SK-N-SH (cell line): ENCODE results near the gene NLGN1.

Source experiments
- CHD2 ChIP-seq: fragments of 150-350 bp; IDR thresholded peaks from 2 replicates; pipeline ENCODE4 v1.6.1; 2018; ENCODE audit warnings: low read length; ENCODE audit not compliant: partially characterized antibody
- CTCF ChIP-seq: fragments of 200-600 bp; sonication (generic); IDR thresholded peaks from 2 replicates; pipeline ENCODE4 v1.6.1; 2017; ENCODE audit warnings: antibody characterized with exemption, mild to moderate bottlenecking, moderate library complexity
- EP300 ChIP-seq, 2 experiments: IDR thresholded peaks; 2 replicates each; pipeline versions ENCODE4 v1.4.0 to v1.6.1; 2012; ENCODE audit warnings: borderline replicate concordance in 1 of 2, low read depth in 1 of 2, low read length in 1 of 2
- EZH2phosphoT487 ChIP-seq: fragments of 200-600 bp; sonication (generic); IDR thresholded peaks from 2 replicates; pipeline ENCODE4 v1.6.1; 2017; ENCODE audit warnings: low read depth, mixed run types, mild to moderate bottlenecking, antibody characterized with exemption, moderate library complexity, borderline replicate concordance
- JUND ChIP-seq: IDR thresholded peaks from 2 replicates; pipeline ENCODE4 v1.4.0; 2012
- MAX ChIP-seq: IDR thresholded peaks from 2 replicates; pipeline ENCODE4 v1.4.0; 2012; ENCODE audit warnings: low read depth
- NFIC ChIP-seq: IDR thresholded peaks from 2 replicates; pipeline ENCODE4 v1.4.0; 2012; ENCODE audit warnings: borderline replicate concordance
- NRF1 ChIP-seq: IDR thresholded peaks from 2 replicates; pipeline ENCODE4 v1.6.1; 2012; ENCODE audit warnings: low read depth, mild to moderate bottlenecking, low read length
- POLR2AphosphoS5 ChIP-seq: IDR thresholded peaks from 2 replicates; pipeline ENCODE4 v1.6.1; 2012; ENCODE audit warnings: low read depth, low read length
- REST ChIP-seq: IDR thresholded peaks from 2 replicates; pipeline ENCODE4 v1.6.1; 2012; ENCODE audit warnings: mild to moderate bottlenecking, low read depth, low read length, moderate library complexity
- SIN3A ChIP-seq: IDR thresholded peaks from 2 replicates; pipeline ENCODE4 v1.6.1; 2012; ENCODE audit warnings: low read depth, mild to moderate bottlenecking, low read length, moderate library complexity, borderline replicate concordance
- SMC3 ChIP-seq: IDR thresholded peaks from 2 replicates; pipeline ENCODE4 v1.6.1; 2012; ENCODE audit warnings: low read depth, low read length, improper control_type of control experiment
- YY1 ChIP-seq: IDR thresholded peaks from 2 replicates; pipeline ENCODE4 v1.4.0; 2012; ENCODE audit warnings: low read depth, mild to moderate bottlenecking
- ZBTB33 ChIP-seq: IDR thresholded peaks from 2 replicates; pipeline ENCODE4 v1.4.0; 2012; ENCODE audit warnings: low read depth, borderline replicate concordance

- no peak for TF ChIP-seq NRF1
- TF ChIP-seq CTCF, result no peak
- TF ChIP-seq MAX, result no peak
- TF ChIP-seq YY1, result no peak
- no peak for TF ChIP-seq JUND
- TF ChIP-seq SIN3A, result no peak
- TF ChIP-seq EP300 (IDR thresholded peaks at IDR 0.05; ENCODE audit: borderline replicate concordance in 1 of 2, low read depth in 1 of 2, low read length in 1 of 2), result no peak
- no peak for TF ChIP-seq POLR2AphosphoS5
- no peak for TF ChIP-seq ZBTB33
- no peak for TF ChIP-seq EZH2phosphoT487
- no peak for TF ChIP-seq SMC3
- no peak for TF ChIP-seq REST
- TF ChIP-seq CHD2, result no peak
- TF ChIP-seq NFIC, result no peak
Measured at GRCh38 chr3:174202561-174202960, 805.0 kb downstream of the NLGN1 start.
